Measurements from ENCODE around the gene MEOX2.

Gene MEOX2

GRCh38 chr7:15612205-15612604 is 74.3 kb downstream of the MEOX2 start:
- H3K4me3 ChIP-seq (ENCODE audit: low read depth, low read length), result no peak overlapping the region
- TF ChIP-seq CTCF (IDR thresholded peaks at IDR 0.05; ENCODE audit: low read depth, low read length), result no peak
- no peak for DNase-seq (ENCODE audit: low read depth, low spot score)
- in situ Hi-C loops (cut with HindIII; ENCODE audit: low sequenced_read_pairs), result no loop called here

- no peak for TF ChIP-seq CTCF (IDR thresholded peaks at IDR 0.05; ENCODE audit: low read depth, low read length)
- no peak overlapping the region for H3K4me3 ChIP-seq (ENCODE audit: low read depth, low read length)
- DNase-seq (ENCODE audit: low read depth, low spot score), result no peak
- in situ Hi-C loops (cut with HindIII; ENCODE audit: low sequenced_read_pairs), result no loop called here
Observed at GRCh38 chr7:15610503-15610902, 76.0 kb downstream of the MEOX2 start.

GRCh38 chr7:15609287-15609686 is 77.2 kb downstream of the MEOX2 start:
- no peak for TF ChIP-seq CTCF (IDR thresholded peaks at IDR 0.05; ENCODE audit: low read depth, low read length)
- H3K4me3 ChIP-seq (ENCODE audit: low read depth, low read length), result no peak overlapping the region
- in situ Hi-C loops (cut with HindIII; ENCODE audit: low sequenced_read_pairs), result no loop called here
- DNase-seq (ENCODE audit: low read depth, low spot score), result no peak

- no peak for TF ChIP-seq CTCF (IDR thresholded peaks at IDR 0.05; ENCODE audit: low read depth, low read length)
- in situ Hi-C loops (cut with HindIII; ENCODE audit: low sequenced_read_pairs), result no loop called here
- no peak overlapping the region for H3K4me3 ChIP-seq (ENCODE audit: low read depth, low read length)
- DNase-seq (ENCODE audit: low read depth, low spot score), result no peak
Observed at GRCh38 chr7:15607529-15608210, 78.8 kb downstream of the MEOX2 start.

- no peak overlapping the region for H3K4me3 ChIP-seq (ENCODE audit: low read depth, low read length)
- no peak for TF ChIP-seq CTCF (IDR thresholded peaks at IDR 0.05; ENCODE audit: low read depth, low read length)
- in situ Hi-C loops (cut with HindIII; ENCODE audit: low sequenced_read_pairs), result no loop called here
- no peak for DNase-seq (ENCODE audit: low read depth, low spot score)
Observed at GRCh38 chr7:15606561-15606960, 79.9 kb downstream of the MEOX2 start.

GRCh38 chr7:15604166-15604565 is 82.3 kb downstream of the MEOX2 start:
- in situ Hi-C loops (cut with HindIII; ENCODE audit: low sequenced_read_pairs), result no loop called here
- no peak for TF ChIP-seq CTCF (IDR thresholded peaks at IDR 0.05; ENCODE audit: low read depth, low read length)
- DNase-seq (ENCODE audit: low read depth, low spot score), result no peak
- H3K4me3 ChIP-seq (ENCODE audit: low read depth, low read length), result no peak overlapping the region
